ENCODE data around the gene SEMA3F. TPM values are rescaled to one million over a fixed set of nuclear protein-coding genes. Genes with fewer than 3 reads are reported as not detected.

SEMA3F gene
- total and polyA plus RNA-seq, 2 of the 4 experiments (the other 2 are of a cell fraction): 7.3 to 23.3 TPM

DNA sequence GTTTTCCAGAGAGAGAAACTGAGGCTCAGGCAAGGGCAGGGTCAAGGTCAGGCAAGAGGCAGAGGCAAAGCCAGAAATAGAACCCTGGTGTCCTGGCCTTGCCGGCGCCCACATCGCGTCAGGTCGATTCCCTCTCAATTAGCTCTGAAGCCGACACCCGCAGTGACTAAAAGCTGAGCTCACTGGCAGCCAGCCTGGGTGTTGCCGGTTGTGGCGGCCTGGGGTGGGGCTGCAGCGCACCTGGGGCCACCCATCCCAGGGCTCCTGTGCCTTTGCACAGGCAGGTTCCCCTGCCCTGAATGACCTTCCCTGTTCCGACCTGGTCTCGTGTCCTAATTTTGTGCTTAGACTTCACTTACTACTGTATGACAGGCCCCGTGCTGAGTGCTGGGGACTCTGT is 6.2 kb downstream of the SEMA3F start:
- Histone ChIP-seq H3K79me1 (ENCODE audit: low read depth in 1 of 2, low read length in 2 of 2) (peaks cover 14 to 77% of the 10 kb centered on the region in 2 experiments; a peak in 3 of 4 replicates), H3K27ac (ENCODE audit: insufficient read depth, low read length) (no peak overlapping the region), H3K36me3 (ENCODE audit: control insufficient read depth, insufficient read depth, low read length) (peaks cover 14% of the 10 kb centered on the region; the same call in 1 of the 2 replicates), H3K4ac (ENCODE audit: low read depth, low read length) (no peak overlapping the region), H2BK15ac (ENCODE audit: low read depth, low read length) (no peak overlapping the region), H3K4me2 (ENCODE audit: low read depth, low read length) (no peak overlapping the region), H3K4me3 (ENCODE audit: insufficient read depth, low read depth, low read length) (no peak overlapping the region), H2AK5ac (ENCODE audit: low read depth, low read length) (no peak overlapping the region), H3K27me3 (ENCODE audit: control insufficient read depth, insufficient read depth, low read length) (no peaks in the 10 kb centered on the region), H3K9me3 (ENCODE audit: control insufficient read depth, insufficient read depth, low read length) (no peaks in the 10 kb centered on the region), H2AFZ (replicated peaks; ENCODE audit: low read length, poor library complexity) (no peak overlapping the region), H3K14ac (replicated peaks; ENCODE audit: low read depth, low read length) (no peak overlapping the region), H3K9me1 (ENCODE audit: insufficient read depth, low read length) (peaks cover 24% of the 10 kb centered on the region), H3K18ac (ENCODE audit: low read depth, low read length) (no peak overlapping the region), H2BK20ac (ENCODE audit: low read depth, low read length) (no peak overlapping the region), H2BK120ac (ENCODE audit: low read depth, low read length) (no peak overlapping the region), H3K56ac (ENCODE audit: extremely low read depth, insufficient read depth, low read length) (no peak overlapping the region), H4K91ac (ENCODE audit: insufficient read depth, low read depth, low read length) (no peak overlapping the region), H2AK9ac (replicated peaks; ENCODE audit: low read depth, low read length, poor library complexity) (no peak overlapping the region), H3K9ac (ENCODE audit: low read depth, low read length) (no peak overlapping the region), H4K20me1 (ENCODE audit: insufficient read depth, low read length) (0 out of 2 replicates have a peak, but pooled peaks cover 4% of the 10 kb centered on the region), H4K5ac (ENCODE audit: low read depth, low read length) (no peak overlapping the region), H4K8ac (ENCODE audit: low read depth in 2 of 2, low read length in 2 of 2) (no peak overlapping the region), H3K4me1 (ENCODE audit: control insufficient read depth, insufficient read depth, low read length) (peaks cover 52% of the 10 kb centered on the region), H3K23ac (ENCODE audit: low read depth, low read length) (no peak overlapping the region), H2BK5ac (ENCODE audit: low read depth, low read length, poor library complexity, severe bottlenecking) (no peak overlapping the region)
- dilution Hi-C loops (cut with HindIII; ENCODE audit: low sequenced_read_pairs, unreplicated experiment): no loop called here
- POLR2A ChIA-PET (ENCODE audit: unreplicated experiment): no interaction called here
- in situ Hi-C loops (cut with MboI; ENCODE audit: low sequenced_read_pairs): no loop called here
- DNase-seq: no peak
- no peak for ATAC-seq (ENCODE audit: low read depth)
- WGBS, 2 experiments (ENCODE audit: extremely low coverage in 2 of 2, insufficient read length in 1 of 2): 93% methylated on average over 7 of the region's 13 CpGs; no CpG with 5 or more reads in 1 of the 2 experiments
- intact Hi-C loops (cut with micrococcal nuclease): no loop called here
- CTCF ChIA-PET: no interaction called here
- no peak for TF ChIP-seq SMC3 (IDR thresholded peaks at IDR 0.05; ENCODE audit: low read depth, low read length)
- no peak for TF ChIP-seq BHLHE40 (IDR thresholded peaks at IDR 0.05; ENCODE audit: low read depth, low read length)
- TF ChIP-seq FOS (IDR thresholded peaks at IDR 0.05; ENCODE audit: low read depth, low read length): no peak
- TF ChIP-seq RFX5 (IDR thresholded peaks at IDR 0.05; ENCODE audit: low read depth, low read length): no peak
- TF ChIP-seq MXI1 (IDR thresholded peaks at IDR 0.05; ENCODE audit: borderline replicate concordance, low read depth, low read length): no peak
- TF ChIP-seq POLR2A (IDR thresholded peaks at IDR 0.05; ENCODE audit: low read depth, low read length): no peak
- no peak for TF ChIP-seq MAZ (IDR thresholded peaks at IDR 0.05; ENCODE audit: borderline replicate concordance, low read depth, low read length)
- no peak for TF ChIP-seq CEBPB (IDR thresholded peaks at IDR 0.05; ENCODE audit: low read depth, low read length)
- TF ChIP-seq, protein P1, sequence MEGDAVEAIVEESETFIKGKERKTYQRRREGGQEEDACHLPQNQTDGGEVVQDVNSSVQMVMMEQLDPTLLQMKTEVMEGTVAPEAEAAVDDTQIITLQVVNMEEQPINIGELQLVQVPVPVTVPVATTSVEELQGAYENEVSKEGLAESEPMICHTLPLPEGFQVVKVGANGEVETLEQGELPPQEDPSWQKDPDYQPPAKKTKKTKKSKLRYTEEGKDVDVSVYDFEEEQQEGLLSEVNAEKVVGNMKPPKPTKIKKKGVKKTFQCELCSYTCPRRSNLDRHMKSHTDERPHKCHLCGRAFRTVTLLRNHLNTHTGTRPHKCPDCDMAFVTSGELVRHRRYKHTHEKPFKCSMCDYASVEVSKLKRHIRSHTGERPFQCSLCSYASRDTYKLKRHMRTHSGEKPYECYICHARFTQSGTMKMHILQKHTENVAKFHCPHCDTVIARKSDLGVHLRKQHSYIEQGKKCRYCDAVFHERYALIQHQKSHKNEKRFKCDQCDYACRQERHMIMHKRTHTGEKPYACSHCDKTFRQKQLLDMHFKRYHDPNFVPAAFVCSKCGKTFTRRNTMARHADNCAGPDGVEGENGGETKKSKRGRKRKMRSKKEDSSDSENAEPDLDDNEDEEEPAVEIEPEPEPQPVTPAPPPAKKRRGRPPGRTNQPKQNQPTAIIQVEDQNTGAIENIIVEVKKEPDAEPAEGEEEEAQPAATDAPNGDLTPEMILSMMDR (conservative IDR thresholded peaks at IDR 0.05; ENCODE audit: low read depth, low read length): no peak
- no peak for TF ChIP-seq MAFK (IDR thresholded peaks at IDR 0.05; ENCODE audit: low read depth, low read length)
- TF ChIP-seq NFE2L2 (IDR thresholded peaks at IDR 0.05; ENCODE audit: low read depth, low read length): no peak
- no peak for TF ChIP-seq CHD1 (IDR thresholded peaks at IDR 0.05; ENCODE audit: low read depth, low read length)
- no peak for TF ChIP-seq RAD21 (IDR thresholded peaks at IDR 0.05; ENCODE audit: low read length)
- TF ChIP-seq, protein P2, sequence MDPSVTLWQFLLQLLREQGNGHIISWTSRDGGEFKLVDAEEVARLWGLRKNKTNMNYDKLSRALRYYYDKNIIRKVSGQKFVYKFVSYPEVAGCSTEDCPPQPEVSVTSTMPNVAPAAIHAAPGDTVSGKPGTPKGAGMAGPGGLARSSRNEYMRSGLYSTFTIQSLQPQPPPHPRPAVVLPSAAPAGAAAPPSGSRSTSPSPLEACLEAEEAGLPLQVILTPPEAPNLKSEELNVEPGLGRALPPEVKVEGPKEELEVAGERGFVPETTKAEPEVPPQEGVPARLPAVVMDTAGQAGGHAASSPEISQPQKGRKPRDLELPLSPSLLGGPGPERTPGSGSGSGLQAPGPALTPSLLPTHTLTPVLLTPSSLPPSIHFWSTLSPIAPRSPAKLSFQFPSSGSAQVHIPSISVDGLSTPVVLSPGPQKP (IDR thresholded peaks at IDR 0.05; ENCODE audit: borderline replicate concordance, low read depth, low read length): no peak
- no peak for TF ChIP-seq RCOR1 (IDR thresholded peaks at IDR 0.05; ENCODE audit: insufficient replicate concordance, low read length)
- TF ChIP-seq, protein P3, sequence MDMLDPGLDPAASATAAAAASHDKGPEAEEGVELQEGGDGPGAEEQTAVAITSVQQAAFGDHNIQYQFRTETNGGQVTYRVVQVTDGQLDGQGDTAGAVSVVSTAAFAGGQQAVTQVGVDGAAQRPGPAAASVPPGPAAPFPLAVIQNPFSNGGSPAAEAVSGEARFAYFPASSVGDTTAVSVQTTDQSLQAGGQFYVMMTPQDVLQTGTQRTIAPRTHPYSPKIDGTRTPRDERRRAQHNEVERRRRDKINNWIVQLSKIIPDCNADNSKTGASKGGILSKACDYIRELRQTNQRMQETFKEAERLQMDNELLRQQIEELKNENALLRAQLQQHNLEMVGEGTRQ (IDR thresholded peaks at IDR 0.05; ENCODE audit: low read depth, low read length): no peak
- no TSS peak for BruUV-seq (replicated peaks)
